H4 (cell line): ENCODE measurements around the gene USPL1. TPM values are rescaled to one million over a fixed set of nuclear protein-coding genes. Genes with fewer than 3 reads are reported as not detected.
"Not testable (repeated sequence)": the region's sequence is repeated elsewhere in the genome, so short reads cannot be mapped to it uniquely, and the experiment has no call there.

Experiments used
- DNase-seq: peaks from one replicate; pipeline ENCODE4 v3.0.0-alpha.2; 2015; ENCODE audit warnings: low spot score
- total RNA-seq: library from RNA; depleted of rRNA; stranded (reverse); fragments of >200 nt; shearing (Covaris generic); gene quantifications from 2 replicates; pipeline ENCODE4 v1.2.3, GENCODE V29; 2014

The USPL1 gene
- total RNA-seq, 1 experiment from 2014 or later: 9.4 TPM

DNA sequence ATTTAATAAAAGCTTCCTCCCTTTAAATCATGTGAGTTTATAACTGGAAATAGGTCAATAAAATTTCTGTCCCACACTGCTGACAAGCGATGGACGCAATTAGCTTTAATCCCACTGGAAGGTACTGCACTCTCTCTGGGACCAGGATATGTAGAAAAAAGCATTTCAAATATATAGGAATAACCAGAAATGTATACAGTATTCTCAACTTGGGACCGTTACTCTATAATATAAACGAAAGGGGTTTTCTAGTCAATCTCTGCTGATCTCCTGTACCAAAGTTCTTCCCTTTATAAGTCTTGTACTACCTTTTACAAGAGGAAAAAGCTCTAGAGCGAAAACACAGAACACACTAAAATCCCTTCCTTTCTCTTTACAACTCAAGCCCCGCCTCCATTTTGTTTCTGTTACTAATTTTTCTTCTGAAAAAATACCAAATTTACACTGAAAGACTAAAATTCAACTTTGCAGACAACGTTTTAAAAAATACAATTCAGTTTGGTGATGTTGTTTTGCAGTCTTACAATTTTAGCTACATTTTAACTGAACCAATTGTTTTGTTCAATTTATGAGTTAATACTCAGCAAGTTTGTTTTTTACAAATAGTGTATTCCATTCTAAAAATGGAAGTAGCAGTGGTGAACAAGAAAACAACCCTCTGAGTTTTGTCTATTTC lies 1.7 kb upstream of the USPL1 start:
- peak; percentile 5 for DNase-seq

DNA sequence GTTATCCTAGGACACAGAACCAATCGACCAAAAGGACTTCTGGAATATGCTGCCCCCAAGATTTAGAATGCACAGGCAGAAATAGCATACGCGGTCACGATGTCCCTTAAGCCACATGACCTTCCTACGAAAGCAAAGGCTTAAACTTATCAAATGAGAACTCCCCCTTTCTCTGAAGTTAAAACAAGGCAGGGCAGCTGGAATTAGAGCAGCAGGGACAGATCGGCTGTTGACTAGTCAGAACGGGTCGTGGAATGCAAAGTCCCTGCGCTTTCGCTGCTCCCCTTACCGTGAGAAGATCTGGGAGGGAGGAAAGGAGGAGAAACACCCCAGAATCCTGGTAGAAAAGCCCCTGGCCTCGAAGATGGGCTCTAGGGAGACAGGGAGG lies 799 bp upstream of the USPL1 start:
- peak; percentile 88 for DNase-seq

DNA sequence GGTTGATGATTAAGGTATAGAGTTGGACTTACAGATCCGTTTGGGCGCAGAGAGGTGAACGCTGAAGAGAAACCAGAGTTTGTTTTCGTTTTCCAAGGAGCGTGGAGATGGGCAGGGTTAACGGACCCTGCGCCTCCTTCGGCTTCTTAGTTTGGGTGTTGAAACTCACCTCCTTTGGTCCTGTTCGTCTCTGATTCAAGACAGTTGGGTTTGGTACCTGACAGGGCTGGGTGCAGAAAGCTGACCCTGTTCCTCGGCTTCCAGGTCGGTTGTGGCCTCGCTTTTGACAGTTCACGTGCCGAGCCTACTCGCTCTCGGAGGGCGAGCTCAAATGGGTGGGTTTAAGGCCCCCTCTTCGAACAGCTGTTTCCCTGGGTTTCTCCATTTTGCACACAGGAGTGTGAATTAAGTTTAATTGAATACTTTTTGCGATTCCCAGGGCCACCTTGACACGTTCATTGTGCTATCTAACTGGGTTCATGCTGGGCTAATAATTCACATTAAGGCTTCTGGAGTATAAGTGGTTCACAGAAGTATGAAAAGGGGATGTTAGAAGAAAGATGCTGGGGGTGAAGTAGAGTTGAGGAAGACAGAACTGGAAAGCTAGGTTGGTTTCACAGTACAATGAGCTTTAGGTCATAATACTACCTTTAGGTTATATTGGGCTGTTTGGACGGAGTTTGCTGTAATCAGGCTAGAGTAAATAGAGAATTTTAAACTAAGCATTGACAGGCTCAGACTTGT lies 638 bp downstream of the USPL1 start:
- DNase-seq: no peak

- no peak for DNase-seq
Observed at GRCh38 chr13:30618930-30619279, 1.2 kb downstream of the USPL1 start.

DNA sequence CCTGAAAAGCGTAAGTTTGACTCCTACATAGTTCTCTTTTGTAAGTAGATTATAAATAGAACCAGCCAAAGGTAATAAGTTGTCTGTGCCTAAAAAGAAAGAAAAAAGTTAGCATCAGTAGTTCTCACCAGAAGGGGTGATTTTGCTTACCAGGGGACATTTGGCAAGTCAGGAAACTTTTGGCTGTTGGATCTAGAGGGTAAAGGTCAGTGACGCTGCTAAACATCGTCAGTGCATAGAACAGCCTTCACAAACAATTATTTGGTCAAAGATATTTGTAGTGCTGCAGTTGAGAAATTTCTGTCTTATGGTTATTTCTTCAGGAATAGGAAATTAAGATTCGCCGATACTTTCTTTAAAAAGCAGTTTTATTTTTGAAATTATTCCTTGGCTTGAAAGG lies 2.0 kb downstream of the USPL1 start:
- DNase-seq: no peak

- DNase-seq: no peak
Observed at GRCh38 chr13:30620941-30621340, 3.2 kb downstream of the USPL1 start.

DNA sequence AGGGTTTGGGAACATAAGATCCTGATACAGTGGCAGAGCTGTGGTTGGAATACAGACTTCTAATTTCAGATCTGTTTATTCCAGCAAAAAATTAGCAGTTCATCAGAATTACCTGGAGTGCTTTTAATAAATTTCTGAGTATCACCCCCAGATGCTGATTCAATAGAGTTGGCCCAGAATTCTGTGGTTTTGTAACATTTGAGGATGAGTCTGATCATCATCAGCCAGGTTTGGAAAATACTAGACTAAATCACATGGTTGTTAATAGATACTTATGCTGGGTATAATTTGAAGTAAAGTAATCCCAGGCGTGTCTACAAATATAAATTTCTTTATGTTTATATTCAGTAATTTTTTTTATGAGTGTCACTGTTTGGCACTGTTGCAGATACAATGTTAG lies 4.8 kb downstream of the USPL1 start:
- DNase-seq: no peak

DNA sequence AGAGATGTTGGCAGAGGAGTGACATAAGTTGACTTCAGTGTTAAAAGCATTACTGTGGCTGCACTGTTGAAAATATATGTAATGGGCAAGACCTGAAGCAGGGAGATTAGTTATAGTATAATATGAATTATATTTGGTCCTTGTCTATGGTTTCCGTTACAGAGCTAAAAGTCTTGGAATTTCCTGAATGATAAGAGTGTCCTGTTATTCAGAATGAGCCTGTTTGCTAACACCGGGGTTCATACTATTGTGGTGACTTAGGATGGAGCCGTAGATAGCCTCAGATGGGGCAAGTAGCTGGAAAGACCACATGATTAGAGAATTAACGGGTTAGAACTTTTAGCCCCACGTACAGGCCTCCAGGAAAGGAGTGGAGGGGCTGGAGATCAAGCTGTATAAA lies 5.7 kb downstream of the USPL1 start:
- DNase-seq: no peak

DNA sequence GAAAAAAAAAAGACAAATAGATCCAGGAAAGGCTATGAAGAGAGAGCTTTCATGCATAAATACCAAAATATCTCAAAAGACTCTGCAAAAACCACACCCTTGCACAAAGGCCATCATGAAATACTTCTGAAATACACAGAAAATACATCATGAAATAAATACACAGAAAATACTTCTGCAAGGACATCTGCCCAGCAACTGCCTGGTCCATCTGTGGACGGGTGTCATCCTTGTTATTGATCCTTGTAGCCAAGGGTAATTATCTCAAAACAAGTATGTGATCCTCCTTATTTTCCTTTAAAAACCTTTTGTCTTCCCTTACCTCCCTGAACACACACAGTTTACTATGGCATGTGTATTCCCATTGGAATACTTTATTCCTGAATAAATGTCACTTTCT lies 6.9 kb downstream of the USPL1 start:
- no peak for DNase-seq

GRCh38 chr13:30629527-30629926 lies 11.8 kb downstream of the USPL1 start:
- no peak for DNase-seq

DNA sequence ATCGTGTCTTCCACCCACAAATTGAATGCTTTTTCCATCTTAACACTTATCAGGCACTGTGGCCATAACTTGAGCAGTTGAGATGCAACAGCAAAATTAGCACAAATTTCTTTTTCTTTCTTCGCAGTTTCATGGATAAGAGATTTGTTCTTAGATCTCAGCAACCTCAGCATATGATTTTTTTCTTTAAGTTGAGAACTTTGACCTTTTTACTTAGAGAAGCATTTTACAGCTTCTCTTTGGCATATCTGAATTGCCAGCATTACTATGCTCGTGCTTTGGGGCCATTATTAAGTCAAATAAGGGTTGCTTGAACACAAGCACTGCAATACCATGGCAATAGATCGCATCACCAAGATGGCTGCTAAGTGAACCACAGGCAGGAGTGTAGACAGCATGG lies 16.1 kb downstream of the USPL1 start:
- no peak for DNase-seq

DNA sequence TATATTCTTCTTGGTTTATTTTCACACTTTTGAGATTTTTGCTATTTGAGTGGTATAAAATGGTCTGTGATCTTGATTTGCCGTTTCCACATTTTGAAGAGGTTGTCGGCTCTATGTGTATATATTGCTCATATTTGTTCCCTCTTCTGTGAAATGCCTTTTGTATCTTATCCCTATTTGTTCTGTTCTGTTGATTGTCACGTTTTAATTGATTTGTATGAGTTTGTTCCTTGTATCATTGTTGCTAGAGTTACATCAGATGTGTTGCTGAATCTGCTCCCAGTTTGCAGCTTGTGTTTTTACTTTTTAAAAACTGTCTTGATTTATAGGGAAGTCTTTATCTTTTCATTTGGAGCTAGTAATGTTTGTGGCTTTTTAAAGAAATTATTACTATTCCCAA lies 17.1 kb downstream of the USPL1 start:
- DNase-seq: no peak

- no peak for DNase-seq
Observed at GRCh38 chr13:30638301-30638700, 20.6 kb downstream of the USPL1 start.

DNA sequence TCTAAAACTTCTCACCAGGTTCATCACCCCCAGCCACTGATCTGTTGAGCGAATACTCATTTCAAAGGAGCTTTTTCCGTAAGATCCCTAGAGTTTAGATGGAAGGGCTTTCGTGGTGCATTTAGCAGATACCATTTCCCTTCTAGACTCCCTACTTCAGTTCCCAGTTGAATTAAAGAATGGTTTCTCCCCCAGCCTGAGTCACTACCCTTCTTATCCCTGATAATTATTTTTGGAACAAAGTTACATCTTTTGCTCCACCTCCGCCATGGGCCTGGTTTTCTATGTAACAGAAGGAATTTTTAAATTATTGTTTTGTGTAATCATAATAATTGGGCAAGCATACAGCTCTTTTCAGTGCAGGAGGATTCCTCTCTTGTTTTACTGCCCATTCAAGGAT lies 22.0 kb downstream of the USPL1 start:
- DNase-seq: no peak

DNA sequence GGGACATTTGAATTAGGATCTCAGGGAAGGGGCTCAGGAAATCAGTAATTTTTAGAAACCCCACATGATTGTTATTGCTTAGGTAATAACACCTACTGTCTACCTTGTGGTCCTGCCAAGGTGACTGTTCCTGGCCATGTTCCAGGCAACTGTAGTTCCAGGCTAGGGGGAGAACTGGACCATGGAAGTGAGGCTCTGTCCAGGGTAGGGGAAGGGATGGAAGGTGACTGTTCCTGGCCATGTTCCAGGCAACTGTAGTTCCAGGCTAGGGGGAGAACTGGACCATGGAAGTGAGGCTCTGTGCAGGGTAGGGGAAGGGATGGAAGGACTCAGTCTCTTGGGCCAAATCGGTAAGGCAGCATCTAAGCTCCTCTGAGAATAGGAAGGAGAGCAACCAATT lies 23.5 kb downstream of the USPL1 start:
- DNase-seq: not testable (repeated sequence)

- no peak for DNase-seq
Observed at GRCh38 chr13:30645629-30646028, 27.9 kb downstream of the USPL1 start.

- DNase-seq: no peak
Observed at GRCh38 chr13:30647420-30647819, 29.7 kb downstream of the USPL1 start.

- no peak for DNase-seq
Observed at GRCh38 chr13:30647824-30648521, 30.3 kb downstream of the USPL1 start.

DNA sequence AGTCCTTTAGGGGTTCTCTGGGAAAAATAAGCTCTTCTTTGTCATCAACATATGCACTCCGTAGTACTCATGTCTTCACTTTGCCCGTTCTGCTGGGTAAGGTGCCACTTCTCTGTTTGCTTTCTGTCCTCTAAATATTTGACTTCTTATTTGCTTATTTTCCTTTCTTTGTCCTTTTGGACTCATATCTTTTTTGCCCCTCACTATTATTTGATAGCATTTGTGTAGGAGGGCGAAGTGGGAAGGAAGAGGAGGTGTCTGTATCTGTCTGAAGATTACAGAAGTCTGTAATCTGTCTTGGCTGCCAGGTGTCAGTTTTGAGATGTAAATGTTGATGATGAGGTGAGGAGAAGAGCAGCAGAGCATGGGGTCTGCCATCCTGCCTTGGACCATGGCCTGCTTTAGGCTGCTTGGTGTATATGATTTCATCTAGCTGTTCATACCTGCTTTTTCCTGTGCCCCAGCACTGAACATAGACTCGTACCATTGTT lies 30.8 kb downstream of the USPL1 start:
- DNase-seq: no peak

- DNase-seq: peak; percentile 9
Observed at GRCh38 chr13:30651648-30652047, 33.9 kb downstream of the USPL1 start.

DNA sequence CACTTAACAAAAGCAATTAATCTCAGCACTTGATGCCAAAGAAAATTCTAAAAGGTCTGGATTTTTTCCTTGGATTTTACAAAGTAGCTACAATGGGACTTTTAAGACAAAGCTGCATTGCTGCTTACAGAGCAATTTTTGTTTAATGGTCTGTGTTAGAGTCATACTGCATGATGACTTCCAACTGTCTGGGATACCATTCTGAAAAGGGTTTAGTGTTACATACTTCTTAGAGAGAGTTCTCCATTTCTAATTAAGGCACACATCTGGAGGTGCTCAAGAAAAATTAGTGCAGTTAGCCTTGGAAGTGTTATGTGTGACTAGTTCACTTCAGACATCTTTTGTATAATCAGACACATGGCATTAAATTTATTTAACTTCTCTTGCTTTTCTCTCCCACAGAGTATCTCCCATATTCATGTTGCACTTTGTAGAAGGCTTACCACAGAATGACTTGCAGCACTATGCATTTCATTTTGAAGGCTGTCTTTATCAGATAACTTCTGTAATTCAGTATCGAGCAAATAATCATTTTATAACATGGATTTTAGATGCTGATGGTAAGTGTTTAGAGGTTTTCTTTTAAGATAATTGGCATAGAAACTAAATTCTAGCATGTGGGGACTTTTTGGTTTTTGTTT lies 35.1 kb downstream of the USPL1 start:
- no peak for DNase-seq

GRCh38 chr13:30654430-30654829 lies 36.7 kb downstream of the USPL1 start:
- DNase-seq: no peak
